GM18520 (cell line): ENCODE measurements around the gene JHY.

Experiments
- ATAC-seq: cut with Tn5 transposase; IDR thresholded peaks from one replicate; pipeline ENCODE4 v1.9.1; 2021; ENCODE audit not compliant: unreplicated experiment

Gene JHY

GRCh38 chr11:122937983-122938382 lies 55.4 kb downstream of the JHY start:
- ATAC-seq: no peak

GRCh38 chr11:122938557-122938956 lies 56.0 kb downstream of the JHY start:
- no peak for ATAC-seq

- no peak for ATAC-seq
These were observed 68.7 kb downstream of the JHY start for GRCh38 chr11:122951211-122951610.

- ATAC-seq: no peak
These were observed 71.9 kb downstream of the JHY start for GRCh38 chr11:122954455-122954854.

DNA sequence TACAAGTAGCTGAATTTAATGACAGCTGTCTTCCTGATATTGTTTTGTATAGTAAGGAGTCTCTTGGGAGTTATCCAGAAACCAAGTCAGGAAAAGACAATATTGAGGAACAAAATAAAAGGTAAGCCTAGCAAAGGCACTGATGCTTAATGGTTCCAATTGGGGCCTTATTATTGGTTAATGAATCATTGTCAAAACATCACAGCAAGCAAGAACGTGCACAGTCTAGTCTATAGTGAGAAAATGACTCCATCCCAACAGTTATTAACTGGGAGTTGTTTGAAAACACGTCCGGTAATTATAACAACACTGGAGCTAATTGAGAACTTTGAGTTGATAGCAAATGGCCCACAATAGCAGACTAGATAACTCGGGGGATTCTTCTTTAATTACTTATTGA lies 81.4 kb downstream of the JHY start:
- no peak for ATAC-seq

GRCh38 chr11:122976061-122976733 lies 93.6 kb downstream of the JHY start:
- ATAC-seq: no peak

DNA sequence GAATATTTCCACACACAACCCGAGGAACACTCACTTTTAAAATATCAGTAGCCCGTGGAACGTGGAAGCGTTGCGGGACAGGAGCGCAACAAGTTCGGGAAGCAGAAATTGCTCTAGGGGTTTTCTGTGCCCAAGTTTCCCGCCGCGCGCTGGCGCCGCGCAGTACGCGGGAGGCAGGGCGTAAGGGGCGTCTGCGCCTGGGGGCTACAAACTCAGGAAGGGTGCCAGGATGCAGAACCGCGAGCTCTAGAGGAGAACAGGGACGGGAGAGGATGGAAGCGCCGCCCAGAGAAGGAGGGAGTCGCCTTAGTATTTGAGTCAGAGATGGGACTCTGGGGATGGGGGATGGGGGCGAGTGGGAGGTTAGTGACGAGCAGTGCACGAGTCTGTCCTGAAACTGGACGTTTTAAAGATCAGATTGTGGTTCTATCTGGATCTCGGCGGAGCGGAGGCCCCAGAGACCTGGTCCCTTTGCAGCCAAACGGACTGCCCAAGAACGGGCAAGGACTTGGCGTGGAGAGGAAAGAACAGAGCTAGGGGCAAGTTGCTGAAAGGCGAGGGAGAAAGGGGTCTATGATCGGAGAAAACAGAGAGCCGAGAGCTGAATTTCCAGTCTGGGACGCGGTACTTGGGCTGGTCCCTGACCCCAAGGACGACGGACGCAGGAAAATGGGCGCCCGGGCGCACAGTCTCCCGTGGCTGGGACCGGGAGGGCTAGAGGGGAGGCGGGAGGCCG lies 94.3 kb downstream of the JHY start:
- ATAC-seq: no peak

DNA sequence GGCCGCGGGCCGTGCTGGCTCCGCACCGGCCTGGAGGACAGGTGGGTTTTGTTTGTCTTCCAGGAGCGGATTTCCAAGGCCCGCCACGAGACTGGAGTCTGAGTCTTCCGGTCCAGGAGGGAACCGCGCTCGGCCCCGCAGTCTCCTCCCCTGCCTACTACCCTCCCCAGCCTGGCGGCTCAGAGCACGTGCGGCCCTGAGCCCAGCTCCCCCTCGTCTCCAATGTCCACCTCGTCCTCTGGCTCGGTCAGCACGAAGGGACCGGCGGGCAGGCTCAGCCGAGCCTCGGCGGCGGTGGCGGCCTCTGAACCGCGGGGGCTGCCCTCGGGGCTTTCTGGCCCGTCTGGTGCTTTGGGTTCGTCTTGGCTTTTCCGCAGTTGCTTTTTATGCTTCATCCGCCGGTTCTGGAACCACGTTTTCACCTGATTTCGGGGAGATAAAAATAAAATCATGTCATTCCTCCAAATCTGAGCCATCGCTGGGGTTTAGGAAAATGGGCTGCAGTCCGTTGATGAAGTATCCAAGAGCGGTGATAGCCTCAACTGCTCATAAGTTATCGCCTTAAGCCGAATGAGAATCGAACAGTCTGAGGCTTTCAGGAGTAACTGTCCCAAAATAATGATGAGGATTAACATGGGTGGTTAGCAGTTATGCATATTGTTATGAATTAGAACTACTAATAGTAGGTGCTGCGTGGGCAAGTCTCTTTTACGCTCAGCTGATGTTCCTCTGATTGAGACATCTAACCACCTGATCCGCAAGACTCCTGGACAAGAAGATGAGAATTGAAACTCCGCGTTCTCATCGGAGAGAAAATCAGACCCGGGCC lies 95.1 kb downstream of the JHY start:
- ATAC-seq: no peak

DNA sequence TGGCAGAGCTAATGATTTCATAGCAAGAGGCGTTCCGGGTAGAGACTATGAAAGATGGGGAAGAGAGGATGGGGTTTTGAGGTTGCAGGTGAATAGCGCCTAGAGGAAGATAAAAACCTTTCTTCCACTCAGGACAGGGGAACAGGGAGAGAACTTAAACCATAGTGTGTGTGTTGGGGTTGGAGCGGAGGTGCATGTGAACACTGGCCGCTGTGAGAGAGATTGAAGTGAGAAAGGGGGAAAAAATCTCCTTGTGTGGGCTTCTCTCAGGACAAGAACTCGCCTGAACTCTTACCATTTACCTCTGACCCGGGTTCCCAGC lies 95.7 kb downstream of the JHY start:
- no peak for ATAC-seq

DNA sequence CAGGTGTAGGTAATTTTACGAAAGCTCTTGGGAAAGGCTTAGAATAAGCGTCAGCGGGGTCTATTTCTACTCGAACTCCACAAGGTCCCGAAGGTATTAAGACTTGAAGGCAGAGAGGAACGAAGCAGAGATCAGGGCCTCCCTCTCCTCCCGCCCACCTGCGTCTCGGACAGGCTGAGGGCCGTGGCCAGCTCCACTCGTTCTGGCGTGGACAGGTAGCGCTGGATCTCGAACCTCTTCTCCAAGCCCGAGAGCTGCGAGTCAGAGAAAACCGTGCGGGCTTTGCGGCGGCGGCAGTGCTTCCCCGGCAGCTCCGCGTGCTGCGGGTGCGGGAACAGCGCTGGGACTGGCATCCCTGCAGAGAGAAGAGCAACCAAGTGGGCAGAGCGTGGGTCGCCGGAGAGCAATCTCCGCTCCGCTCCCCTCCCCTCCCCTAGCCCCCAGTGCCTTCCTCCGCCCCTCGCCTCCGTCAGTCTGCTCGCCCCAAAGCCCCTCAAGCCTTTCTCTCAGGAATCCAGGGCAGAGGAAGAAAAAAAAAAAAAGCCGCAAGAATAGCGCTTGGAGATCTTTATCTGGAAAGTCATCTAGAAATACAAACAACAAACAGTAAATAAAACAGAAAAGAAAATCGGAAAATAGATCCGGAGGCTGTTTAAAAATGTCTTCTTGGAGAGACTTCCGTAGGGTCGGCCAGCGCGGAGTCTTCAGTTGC lies 96.7 kb downstream of the JHY start:
- ATAC-seq: no peak

DNA sequence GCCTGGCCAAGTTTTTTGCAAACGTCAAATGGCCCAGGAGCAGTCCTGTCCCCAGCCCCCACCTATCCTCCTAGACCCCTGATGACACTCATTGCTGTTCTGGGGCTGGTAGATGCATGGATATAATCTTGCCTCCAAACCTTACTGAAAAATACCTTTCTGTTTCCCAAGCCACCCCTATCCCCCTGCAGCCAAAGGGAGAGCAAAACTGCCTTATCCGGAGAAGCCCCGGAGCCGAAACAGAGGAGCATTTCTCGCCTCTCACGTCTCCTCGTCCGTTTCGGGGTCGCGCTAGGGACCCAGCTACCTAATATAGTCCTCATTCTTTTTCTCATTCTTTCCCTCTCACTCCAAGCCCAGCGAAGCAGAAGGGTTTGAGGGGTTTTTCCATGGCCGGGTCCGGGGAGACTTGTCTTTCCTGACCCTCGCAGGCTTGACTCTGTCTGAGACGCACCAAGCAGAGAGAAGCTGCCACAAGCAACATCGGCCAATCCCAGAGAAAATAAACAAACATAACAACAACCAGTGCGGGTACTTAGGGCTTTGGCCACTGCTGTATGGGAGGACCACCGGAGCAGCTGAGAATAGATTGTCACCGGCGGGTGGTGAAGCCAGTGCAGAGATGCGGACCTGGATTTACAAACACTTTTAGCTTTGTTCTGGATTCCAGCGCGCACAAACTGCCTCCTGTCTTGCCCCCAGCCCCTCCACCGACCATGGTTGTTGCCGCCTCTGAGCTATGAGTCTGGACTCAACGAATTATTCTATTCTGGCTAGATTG lies 97.4 kb downstream of the JHY start:
- ATAC-seq: no peak

DNA sequence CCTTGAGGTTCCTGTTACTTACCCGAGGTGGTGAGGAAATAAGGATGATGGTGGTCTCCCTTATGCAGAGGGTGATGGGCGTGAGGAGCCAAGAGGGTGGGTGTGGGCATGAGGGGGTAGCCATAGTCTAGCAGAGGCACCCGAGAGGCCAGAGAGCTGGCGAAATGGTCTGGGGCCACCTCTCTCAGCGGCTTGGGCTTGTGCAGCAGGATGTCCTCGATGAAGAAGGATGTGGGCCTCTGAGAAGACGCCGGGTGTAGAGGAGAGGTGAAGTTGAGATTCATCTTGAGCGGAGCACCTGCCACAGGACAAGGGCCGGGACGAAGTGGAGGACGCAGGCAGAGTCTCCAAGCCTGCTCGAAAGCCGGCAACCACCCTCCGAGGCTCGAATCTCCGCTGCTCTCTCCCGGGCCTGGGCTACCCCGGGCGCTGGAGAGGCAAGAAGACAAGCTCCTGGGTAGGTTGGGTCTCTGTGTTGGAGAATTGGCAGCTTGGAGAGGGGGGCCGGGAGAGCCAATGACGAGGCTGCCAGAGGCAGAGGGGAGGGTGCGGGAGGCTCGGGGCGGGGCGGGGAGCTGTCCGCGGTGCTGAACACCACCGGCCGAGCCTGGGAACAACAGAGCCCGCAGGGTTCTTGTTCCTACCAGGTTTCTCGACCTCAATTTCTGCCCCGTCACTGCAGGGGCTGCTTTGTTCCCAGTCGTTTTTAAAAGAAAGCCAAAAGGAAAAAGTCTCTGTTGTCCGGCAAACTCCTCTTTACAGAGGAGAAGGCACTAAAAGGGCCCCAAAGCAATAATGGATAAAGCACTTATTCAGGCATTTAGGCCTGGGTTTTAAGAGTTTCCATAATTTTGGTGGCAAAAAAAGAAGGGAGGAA lies 99.1 kb downstream of the JHY start, which contains the start of gene BSX:
Gene BSX, minus strand, starts transcription at position 447 of the 877 bp plus-strand sequence. Its CDS starts 163 bp downstream, at position 284.
- no peak for ATAC-seq

DNA sequence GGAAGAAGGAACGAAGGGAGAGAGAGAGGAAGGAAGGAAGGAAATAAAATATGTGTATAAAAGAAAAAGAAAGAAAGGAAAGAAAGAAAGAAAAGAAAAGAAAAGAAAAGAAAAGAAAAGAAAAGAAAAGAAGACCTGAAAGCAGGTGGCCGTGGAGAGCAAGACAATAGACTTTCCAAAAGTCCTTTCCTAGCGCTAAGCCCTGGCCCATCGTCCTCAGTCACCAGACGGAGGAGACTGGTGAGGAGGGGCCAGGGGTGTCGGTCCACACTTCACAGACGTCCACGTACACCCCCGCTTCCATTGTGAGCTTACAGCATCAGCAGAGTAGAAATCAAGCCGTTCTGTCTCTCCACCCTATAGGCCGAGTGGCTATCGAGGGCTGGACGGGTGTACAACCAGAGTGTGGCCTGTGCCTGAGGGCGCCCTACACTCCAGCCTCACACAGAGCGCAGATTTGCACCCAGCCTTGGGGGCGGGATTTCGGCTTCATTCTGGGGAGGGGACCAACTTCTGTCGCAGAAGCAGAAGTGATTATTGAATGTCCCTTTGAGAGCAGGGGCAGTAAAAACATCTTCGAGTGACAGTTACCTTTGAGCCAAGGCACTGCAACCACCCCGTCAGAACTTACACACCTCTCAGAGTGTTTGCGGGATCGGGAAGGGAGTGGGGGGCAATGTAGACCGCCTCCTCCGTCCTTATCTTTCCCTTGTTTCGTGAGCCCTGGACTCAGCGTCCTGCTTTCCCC lies 101.1 kb downstream of the JHY start:
- no peak for ATAC-seq

GRCh38 chr11:122984186-122985011 lies 101.8 kb downstream of the JHY start:
- ATAC-seq: no peak

DNA sequence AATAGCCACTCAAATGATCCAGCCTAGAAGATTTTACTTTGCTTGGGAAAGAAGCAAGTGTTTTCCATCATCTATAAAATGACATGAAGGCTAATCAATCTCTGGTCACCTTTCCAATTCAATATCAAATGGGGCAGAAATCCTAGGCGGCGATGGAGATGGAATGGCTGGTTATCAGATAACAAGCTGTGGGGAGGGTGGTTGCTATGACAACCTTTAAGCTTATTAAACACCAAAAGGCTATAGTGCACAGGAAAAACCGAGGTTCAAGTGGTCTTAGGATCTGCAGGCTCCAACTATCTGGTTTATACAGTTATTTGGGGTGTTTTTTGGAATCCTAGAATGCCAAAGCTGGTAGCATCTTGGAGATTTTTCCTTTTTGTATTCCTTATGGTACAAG lies 113.0 kb downstream of the JHY start:
- no peak for ATAC-seq

DNA sequence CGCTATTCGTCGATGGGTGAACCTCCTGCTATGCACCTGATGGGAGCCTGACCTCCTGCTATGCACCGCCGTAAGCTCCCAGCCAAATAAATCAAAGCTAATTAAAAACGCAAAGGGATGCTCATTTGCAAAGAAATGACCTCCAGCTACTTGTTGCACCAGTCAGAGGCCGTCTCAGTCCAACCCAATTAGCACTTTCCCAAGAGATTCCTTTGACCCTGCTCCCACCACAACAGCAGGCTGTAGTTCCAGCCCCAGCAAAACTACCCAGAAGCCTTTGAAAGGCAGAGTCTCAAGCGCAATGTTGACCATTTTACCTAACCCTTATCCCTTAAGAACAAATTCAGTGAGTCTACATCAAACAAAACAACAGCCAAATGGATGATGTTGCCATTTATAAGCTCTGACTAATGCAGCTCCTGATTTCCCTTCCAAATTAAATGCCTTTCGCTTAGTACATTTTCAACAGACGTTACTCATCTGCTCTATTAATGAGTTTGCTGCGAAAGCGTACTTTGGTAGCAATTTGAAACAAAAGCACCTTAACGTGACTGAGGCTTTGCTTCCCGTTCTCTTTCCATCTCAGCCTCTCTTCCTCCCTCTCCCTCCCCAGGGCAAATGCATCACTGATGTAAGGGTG lies 116.3 kb downstream of the JHY start:
- no peak for ATAC-seq

GRCh38 chr11:123000721-123001120 lies 118.2 kb downstream of the JHY start:
- no peak for ATAC-seq
